Neural cell (in vitro differentiated cells): ENCODE data around the gene ITLN2. TPM values are rescaled to one million over a fixed set of nuclear protein-coding genes. Genes with fewer than 3 reads are reported as not detected.

Experiments
- H2AFZ ChIP-seq: fragments of 200-600, 300-800 bp; sonication (generic), shearing (Covaris generic); 2 replicates; pipeline ENCODE4 v1.6.0; 2014; ENCODE audit warnings: low read depth, mild to moderate bottlenecking, antibody characterized with exemption, low read length, moderate library complexity
- H3F3A ChIP-seq: fragments of 200-600 bp; shearing (Covaris generic); 2 replicates; pipeline ENCODE4 v1.6.1; 2016; ENCODE audit warnings: mild to moderate bottlenecking, moderate library complexity, mixed read lengths, antibody characterized with exemption, low read length; ENCODE audit not compliant: insufficient read depth, poor library complexity, severe bottlenecking
- H3K27ac ChIP-seq: fragments of 200-600, 300-800 bp; sonication (generic), shearing (Covaris generic); 2 replicates; pipeline ENCODE4 v1.5.1; 2014; ENCODE audit warnings: mild to moderate bottlenecking, low read length, moderate library complexity
- H3K27me3 ChIP-seq: fragments of 300-800, 200-600 bp; sonication (generic), shearing (Covaris generic); 2 replicates; pipeline ENCODE4 v1.6.0; 2014; ENCODE audit warnings: mild to moderate bottlenecking, low read depth, low read length, moderate library complexity; ENCODE audit not compliant: insufficient read depth
- H3K36me3 ChIP-seq: fragments of 300-800, 200-600 bp; sonication (generic), shearing (Covaris generic); 2 replicates; pipeline ENCODE4 v1.5.1; 2014; ENCODE audit warnings: mild to moderate bottlenecking, antibody characterized with exemption, low read length, moderate library complexity; ENCODE audit not compliant: insufficient read depth
- H3K4me2 ChIP-seq: fragments of 300-800, 200-600 bp; sonication (generic), shearing (Covaris generic); 2 replicates; pipeline ENCODE4 v1.6.0; 2014; ENCODE audit warnings: mild to moderate bottlenecking, low read length
- H3K4me3 ChIP-seq: fragments of 300-800, 200-600 bp; sonication (generic), shearing (Covaris generic); 2 replicates; pipeline ENCODE4 v1.5.1; 2014; ENCODE audit warnings: mild to moderate bottlenecking, low read length, moderate library complexity
- H3K79me2 ChIP-seq: fragments of 200-600 bp; shearing (Covaris generic); replicated peaks from 2 replicates; pipeline ENCODE4 v1.6.0; 2014; ENCODE audit warnings: mild to moderate bottlenecking, low read length, moderate library complexity; ENCODE audit not compliant: insufficient read depth
- H3K9ac ChIP-seq: fragments of 300-800, 200-600 bp; sonication (generic), shearing (Covaris generic); 2 replicates; pipeline ENCODE4 v1.6.1; 2016; ENCODE audit warnings: mild to moderate bottlenecking, low read length, mixed read lengths
- H3K9me2 ChIP-seq: fragments of 200-600 bp; shearing (Covaris generic); 2 replicates; pipeline ENCODE4 v1.6.1; 2016; ENCODE audit warnings: mild to moderate bottlenecking, low read length, mixed read lengths; ENCODE audit not compliant: insufficient read depth
- H3K9me3 ChIP-seq: fragments of 200-600, 300-800 bp; sonication (generic), shearing (Covaris generic); 2 replicates; pipeline ENCODE4 v1.6.1; 2016; ENCODE audit warnings: mild to moderate bottlenecking, mixed run types, low read length, moderate library complexity, mixed read lengths
- H4K20me1 ChIP-seq: fragments of 200-600 bp; shearing (Covaris generic); 2 replicates; pipeline ENCODE4 v1.6.1; 2016; ENCODE audit warnings: mild to moderate bottlenecking, mixed run types; ENCODE audit not compliant: insufficient read depth
- EP300 ChIP-seq: fragments of 450-650 bp; conservative IDR thresholded peaks from 2 replicates; pipeline ENCODE4 v1.6.1; 2014; ENCODE audit warnings: antibody characterized with exemption, mild to moderate bottlenecking, moderate library complexity; ENCODE audit not compliant: poor library complexity, severe bottlenecking
- EZH2 ChIP-seq: fragments of 200-600, 300-800 bp; shearing (Covaris generic), sonication (generic); IDR thresholded peaks from 2 replicates; pipeline ENCODE4 v1.6.1; 2014; ENCODE audit warnings: antibody characterized with exemption, low read length, borderline replicate concordance, mild to moderate bottlenecking; ENCODE audit not compliant: insufficient read depth, poor library complexity, severe bottlenecking
- MXI1 ChIP-seq: fragments of 450-650 bp; conservative IDR thresholded peaks from 2 replicates; pipeline ENCODE4 v1.6.1; 2014; ENCODE audit warnings: antibody characterized with exemption, mild to moderate bottlenecking; ENCODE audit not compliant: poor library complexity, severe bottlenecking
- POLR2AphosphoS5 ChIP-seq: IDR thresholded peaks from 2 replicates; pipeline ENCODE4 v1.6.1; 2012
- RAD21 ChIP-seq: fragments of 450-650 bp; conservative IDR thresholded peaks from 2 replicates; pipeline ENCODE4 v1.6.1; 2014; ENCODE audit warnings: antibody characterized with exemption, mild to moderate bottlenecking, moderate library complexity
- SMC3 ChIP-seq: fragments of 450-650 bp; conservative IDR thresholded peaks from 2 replicates; pipeline ENCODE4 v1.6.1; 2014; ENCODE audit warnings: antibody characterized with exemption, mild to moderate bottlenecking, moderate library complexity; ENCODE audit not compliant: poor library complexity
- TAF1 ChIP-seq: IDR thresholded peaks from 2 replicates; pipeline ENCODE4 v1.6.1; 2012; ENCODE audit warnings: low read depth
- polyA plus RNA-seq: library from polyadenylated mRNA; depleted of rRNA; stranded (reverse); fragments of >200 nt; gene quantifications from 2 replicates; pipeline ENCODE4 v1.2.3, GENCODE V29; 2014
- TF ChIP-seq, protein P1 (sequence below): fragments of 450-650 bp; IDR thresholded peaks from 2 replicates; pipeline ENCODE4 v1.5.1; 2014; ENCODE audit warnings: antibody characterized with exemption, mild to moderate bottlenecking, moderate library complexity; ENCODE audit not compliant: poor library complexity, severe bottlenecking
- TF ChIP-seq, protein P2 (sequence below): IDR thresholded peaks from 2 replicates; pipeline ENCODE4 v1.6.1; 2012; ENCODE audit warnings: borderline replicate concordance

ITLN2 gene
- polyA plus RNA-seq, 1 donor from 2014 or later, result not detected

DNA sequence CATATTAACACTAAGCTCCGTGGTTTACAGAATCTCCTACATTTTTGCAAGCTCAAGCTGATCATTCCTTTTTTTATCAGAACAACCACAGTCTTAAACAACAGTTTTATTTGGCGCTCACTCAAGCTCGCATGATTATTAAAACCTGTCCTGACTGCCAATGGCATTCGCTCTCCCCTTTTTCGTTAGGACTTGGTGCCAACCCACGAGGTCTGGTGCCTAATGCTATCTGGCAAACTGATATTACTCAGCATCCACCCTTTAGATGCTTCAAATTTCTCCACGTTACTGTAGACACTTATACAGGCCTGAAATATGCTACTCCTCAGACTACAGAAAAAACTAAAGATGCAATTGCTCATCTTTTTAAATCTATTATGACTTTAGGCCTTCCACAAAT, 46.6 kb downstream of the ITLN2 start:
- Histone ChIP-seq H3K9me3 (no peaks in the 10 kb centered on the region), H3K4me2 (no peak overlapping the region), H3K27ac (no peak overlapping the region), H2AFZ (no peak overlapping the region), H3K79me2 (no peaks in the 10 kb centered on the region), H3K4me3 (no peak overlapping the region), H3K27me3 (no peaks in the 10 kb centered on the region), H3K36me3 (no peaks in the 10 kb centered on the region), H4K20me1 (no peaks in the 10 kb centered on the region), H3K9me2 (no peaks in the 10 kb centered on the region), H3F3A (no peaks in the 10 kb centered on the region), H3K9ac (no peak overlapping the region)
- TF ChIP-seq EP300, result no peak
- TF ChIP-seq, protein P1, sequence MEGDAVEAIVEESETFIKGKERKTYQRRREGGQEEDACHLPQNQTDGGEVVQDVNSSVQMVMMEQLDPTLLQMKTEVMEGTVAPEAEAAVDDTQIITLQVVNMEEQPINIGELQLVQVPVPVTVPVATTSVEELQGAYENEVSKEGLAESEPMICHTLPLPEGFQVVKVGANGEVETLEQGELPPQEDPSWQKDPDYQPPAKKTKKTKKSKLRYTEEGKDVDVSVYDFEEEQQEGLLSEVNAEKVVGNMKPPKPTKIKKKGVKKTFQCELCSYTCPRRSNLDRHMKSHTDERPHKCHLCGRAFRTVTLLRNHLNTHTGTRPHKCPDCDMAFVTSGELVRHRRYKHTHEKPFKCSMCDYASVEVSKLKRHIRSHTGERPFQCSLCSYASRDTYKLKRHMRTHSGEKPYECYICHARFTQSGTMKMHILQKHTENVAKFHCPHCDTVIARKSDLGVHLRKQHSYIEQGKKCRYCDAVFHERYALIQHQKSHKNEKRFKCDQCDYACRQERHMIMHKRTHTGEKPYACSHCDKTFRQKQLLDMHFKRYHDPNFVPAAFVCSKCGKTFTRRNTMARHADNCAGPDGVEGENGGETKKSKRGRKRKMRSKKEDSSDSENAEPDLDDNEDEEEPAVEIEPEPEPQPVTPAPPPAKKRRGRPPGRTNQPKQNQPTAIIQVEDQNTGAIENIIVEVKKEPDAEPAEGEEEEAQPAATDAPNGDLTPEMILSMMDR, result no peak
- no peak for TF ChIP-seq RAD21
- no peak for TF ChIP-seq MXI1
- TF ChIP-seq TAF1, result no peak
- TF ChIP-seq, protein P2, sequence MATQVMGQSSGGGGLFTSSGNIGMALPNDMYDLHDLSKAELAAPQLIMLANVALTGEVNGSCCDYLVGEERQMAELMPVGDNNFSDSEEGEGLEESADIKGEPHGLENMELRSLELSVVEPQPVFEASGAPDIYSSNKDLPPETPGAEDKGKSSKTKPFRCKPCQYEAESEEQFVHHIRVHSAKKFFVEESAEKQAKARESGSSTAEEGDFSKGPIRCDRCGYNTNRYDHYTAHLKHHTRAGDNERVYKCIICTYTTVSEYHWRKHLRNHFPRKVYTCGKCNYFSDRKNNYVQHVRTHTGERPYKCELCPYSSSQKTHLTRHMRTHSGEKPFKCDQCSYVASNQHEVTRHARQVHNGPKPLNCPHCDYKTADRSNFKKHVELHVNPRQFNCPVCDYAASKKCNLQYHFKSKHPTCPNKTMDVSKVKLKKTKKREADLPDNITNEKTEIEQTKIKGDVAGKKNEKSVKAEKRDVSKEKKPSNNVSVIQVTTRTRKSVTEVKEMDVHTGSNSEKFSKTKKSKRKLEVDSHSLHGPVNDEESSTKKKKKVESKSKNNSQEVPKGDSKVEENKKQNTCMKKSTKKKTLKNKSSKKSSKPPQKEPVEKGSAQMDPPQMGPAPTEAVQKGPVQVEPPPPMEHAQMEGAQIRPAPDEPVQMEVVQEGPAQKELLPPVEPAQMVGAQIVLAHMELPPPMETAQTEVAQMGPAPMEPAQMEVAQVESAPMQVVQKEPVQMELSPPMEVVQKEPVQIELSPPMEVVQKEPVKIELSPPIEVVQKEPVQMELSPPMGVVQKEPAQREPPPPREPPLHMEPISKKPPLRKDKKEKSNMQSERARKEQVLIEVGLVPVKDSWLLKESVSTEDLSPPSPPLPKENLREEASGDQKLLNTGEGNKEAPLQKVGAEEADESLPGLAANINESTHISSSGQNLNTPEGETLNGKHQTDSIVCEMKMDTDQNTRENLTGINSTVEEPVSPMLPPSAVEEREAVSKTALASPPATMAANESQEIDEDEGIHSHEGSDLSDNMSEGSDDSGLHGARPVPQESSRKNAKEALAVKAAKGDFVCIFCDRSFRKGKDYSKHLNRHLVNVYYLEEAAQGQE, result no peak

DNA sequence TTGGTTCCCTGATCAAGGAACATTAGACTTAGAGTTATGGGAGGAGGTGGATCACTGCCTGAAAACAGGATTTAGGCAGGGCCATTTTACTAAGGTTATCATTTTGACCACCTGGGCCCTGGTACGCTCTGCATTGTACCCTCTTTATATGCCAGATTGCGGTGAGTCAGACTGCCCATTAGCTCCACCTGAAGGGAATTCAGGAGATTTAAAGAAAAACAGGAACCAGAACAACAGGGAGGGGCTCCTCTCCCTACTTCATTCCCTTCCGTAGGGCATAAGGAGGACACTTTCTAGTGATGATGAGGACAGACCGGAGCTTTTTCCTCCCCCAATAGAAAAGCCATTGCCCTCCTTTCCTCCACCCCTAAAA, 49.0 kb downstream of the ITLN2 start:
- Histone ChIP-seq H3K4me2 (no peak overlapping the region), H3K9me2 (no peaks in the 10 kb centered on the region), H3K9ac (no peak overlapping the region), H3K4me3 (no peak overlapping the region), H3K9me3 (no peaks in the 10 kb centered on the region), H3K79me2 (no peaks in the 10 kb centered on the region), H4K20me1 (no peaks in the 10 kb centered on the region), H3F3A (no peaks in the 10 kb centered on the region), H3K36me3 (no peaks in the 10 kb centered on the region), H2AFZ (no peak overlapping the region), H3K27ac (no peak overlapping the region), H3K27me3 (no peaks in the 10 kb centered on the region)
- TF ChIP-seq SMC3 (no peak), POLR2AphosphoS5 (no peak), EP300 (no peak), MXI1 (no peak), EZH2 (no peak), TAF1 (no peak), RAD21 (no peak)
- TF ChIP-seq, protein P1, result no peak
- TF ChIP-seq, protein P2, result no peak
